GM11168 (cell line): ENCODE results near the gene RPL10A.
"Not testable (repeated sequence)": the region's sequence is repeated elsewhere in the genome, so short reads cannot be mapped to it uniquely, and the experiment has no call there.

Source experiments
- in situ Hi-C: fragments of 300-500 bp; cut with MboI; formaldehyde crosslinking; loops from one replicate; pipeline ENCODE4 v1.12.0; 2022; ENCODE audit warnings: low sequenced_read_pairs; ENCODE audit not compliant: unreplicated experiment

Gene RPL10A

DNA sequence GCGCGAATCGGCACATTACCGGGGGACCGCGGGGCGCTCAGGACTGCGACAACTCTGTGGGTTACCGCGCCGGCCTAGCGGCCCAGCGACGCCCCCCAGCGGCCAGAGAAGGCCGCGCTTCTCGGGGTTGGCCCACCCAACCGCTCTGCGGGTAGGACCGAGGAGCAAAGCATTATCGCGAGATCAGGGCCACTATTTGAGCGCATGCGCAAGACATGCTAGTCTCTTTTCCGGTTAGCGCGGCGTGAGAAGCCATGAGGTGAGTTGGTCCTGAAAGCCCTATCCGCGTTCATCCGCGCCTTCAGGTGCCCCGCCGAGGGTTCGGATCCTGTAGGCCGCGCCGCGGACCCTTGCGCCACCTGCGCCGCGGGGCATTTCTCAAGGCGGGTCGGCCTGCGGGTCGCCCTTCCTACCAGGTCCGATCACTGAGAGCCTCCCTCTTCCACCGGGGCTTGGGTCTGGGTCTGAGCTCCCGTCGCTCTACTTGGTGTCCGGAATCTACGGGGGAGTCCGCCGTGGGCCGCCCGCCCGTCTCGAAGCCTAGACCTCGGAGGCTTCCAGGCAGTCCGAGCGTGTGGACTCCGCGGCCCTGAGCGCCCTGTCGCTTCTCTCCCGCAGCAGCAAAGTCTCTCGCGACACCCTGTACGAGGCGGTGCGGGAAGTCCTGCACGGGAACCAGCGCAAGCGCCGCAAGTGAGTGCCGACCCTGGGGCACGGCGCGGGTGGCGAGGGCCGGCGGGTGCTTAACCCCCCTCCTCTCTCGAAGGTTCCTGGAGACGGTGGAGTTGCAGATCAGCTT is at the start of gene RPL10A:
TSS of gene RPL10A (plus strand) at position 221 of the 799 bp plus-strand sequence. CDS start at position 255, 34 bp downstream.
- in situ Hi-C loops: no loop called here

DNA sequence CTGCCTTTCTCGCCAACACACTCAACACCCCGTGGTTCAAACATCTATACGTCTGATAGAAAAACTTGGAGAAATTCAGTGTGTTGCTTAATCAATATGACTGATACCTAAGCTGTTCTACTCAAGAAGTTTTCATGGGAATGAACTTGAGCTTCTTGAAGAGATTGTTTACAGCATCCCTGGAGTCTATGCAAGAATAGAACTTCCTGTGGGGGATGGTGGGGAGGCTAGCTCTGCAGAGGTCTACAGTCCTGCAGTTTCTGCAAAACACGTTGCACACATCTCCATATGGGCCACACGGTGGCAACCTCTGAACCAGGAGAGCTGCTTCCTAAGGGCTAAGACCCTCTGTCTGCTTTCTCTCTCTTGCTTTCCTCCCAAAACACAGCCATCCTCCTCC is 48.8 kb upstream of the RPL10A start:
- in situ Hi-C loops: no loop called here

DNA sequence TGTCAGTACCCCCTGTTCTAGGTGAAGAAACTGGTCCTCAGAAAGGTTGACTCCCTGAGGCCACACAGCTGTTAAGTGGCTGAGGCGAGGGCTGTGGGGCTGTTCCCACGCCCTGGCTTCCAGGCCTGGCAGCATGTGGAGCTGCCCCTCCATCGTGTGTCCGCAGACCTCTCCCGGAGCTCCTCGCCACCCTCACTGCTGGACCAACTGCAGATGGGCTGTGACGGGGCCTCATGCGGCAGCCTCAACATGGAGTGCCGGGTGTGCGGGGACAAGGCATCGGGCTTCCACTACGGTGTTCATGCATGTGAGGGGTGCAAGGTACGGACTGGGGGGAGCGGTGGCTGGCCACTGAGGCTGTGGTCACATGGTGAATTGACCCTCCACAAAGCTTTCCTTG is 48.2 kb upstream of the RPL10A start:
- in situ Hi-C loops: no loop called here

DNA sequence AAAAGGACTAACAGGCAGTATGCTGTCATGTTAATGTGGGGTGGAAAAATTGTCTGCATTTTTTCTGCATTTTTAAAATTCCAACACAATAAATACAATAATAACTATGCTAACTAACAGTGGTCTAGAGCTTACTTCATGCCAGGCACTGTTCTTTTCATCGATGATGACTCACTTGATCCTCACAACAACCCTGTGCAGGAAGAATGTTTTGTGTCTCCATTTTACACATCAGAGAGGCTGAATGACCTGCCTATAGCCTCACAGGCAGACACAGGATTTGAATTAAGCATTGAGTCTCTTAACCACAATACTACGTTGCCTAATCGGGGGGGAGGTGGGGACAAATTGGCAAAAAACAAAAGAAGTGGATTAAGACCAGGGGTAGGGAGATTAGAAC is 42.9 kb upstream of the RPL10A start:
- in situ Hi-C loops: no loop called here

DNA sequence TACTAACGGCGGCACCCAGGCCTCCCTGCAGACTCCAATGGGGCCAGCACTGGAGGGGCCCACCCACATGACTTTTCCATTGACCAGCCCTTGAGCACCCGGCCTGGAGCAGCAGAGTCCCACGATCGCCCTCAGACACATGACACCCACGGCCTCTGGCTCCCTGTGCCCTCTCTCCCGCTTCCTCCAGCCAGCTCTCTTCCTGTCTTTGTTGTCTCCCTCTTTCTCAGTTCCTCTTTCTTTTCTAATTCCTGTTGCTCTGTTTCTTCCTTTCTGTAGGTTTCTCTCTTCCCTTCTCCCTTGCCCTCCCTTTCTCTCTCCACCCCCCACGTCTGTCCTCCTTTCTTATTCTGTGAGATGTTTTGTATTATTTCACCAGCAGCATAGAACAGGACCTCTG is 42.1 kb upstream of the RPL10A start:
- in situ Hi-C loops: no loop called here

DNA sequence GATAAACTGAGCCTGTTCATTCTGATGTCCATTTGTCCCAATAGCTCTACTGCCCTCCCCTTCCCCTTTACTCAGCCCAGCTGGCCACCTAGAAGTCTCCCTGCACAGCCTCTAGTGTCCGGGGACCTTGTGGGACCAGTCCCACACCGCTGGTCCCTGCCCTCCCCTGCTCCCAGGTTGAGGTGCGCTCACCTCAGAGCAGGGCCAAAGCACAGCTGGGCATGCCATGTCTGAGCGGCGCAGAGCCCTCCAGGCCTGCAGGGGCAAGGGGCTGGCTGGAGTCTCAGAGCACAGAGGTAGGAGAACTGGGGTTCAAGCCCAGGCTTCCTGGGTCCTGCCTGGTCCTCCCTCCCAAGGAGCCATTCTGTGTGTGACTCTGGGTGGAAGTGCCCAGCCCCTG is 40.8 kb upstream of the RPL10A start:
- in situ Hi-C loops: no loop called here

DNA sequence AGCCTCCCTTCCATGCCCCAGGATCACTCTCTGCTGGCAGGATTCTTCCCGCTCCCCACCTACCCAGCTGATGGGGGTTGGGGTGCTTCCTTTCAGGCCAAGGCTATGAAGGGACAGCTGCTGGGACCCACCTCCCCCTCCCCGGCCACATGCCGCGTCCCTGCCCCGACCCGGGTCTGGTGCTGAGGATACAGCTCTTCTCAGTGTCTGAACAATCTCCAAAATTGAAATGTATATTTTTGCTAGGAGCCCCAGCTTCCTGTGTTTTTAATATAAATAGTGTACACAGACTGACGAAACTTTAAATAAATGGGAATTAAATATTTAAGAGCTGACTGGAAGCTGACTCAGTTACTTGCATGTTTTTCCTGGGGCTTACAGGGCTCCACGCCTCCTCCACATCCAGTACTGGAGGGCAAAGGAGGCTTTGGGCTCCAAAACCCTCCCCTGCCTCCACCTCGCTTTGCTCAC is 40.3 kb upstream of the RPL10A start:
- in situ Hi-C loops: no loop called here

DNA sequence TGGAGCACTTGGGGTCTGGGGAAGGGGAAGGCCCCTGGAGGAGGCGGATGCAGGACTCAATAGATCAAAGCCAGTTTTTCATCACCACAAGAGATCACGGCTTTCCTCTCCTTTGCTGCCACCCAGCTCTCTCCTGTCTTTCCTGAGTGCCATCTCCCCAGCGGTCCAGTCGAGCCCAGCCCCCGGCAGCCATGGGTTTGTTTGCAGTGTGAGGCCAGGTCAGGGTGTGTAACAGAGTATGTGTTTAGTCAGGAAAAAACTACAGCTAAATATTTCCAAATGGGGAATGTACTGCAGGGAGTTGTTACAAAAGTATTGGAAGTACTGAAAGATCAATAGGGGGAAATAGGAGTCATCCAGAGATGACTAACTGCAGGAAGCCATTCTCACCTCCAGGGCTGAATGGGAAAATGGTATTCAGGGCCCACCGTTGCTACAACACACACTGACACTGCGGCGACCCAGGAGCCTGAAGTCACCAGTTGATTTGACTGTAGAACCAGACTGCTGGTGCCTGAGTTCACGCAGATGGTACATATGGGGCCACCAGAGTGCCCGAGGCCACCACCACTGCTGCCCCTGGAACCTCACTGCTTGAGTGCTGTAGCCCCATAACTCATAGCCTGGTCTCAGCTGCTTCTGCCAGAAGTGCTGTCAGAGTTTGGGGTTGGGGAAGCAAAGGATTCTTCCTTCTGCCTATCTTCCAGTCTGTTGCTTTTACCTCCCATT is 39.6 kb upstream of the RPL10A start:
- in situ Hi-C loops: no loop called here

DNA sequence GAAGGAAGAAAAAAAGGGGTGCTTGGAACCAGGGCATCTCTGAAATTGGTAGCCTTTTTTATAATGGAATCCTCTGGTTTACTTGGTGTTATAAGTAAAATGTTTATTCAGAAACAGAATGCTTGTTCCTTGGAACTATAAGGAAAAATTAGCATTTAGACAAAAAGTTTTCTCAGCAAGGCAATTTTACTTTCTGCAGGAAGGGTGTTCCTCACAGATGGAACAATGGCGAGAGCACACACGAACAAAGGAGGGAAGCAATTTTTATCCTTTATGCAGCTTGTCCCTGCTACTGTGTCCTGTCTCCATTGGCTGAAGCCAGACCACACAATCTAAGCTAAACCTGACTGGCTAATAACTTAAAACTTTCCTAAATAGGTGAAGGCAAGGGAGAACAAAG is 38.7 kb upstream of the RPL10A start:
- in situ Hi-C loops: no loop called here

DNA sequence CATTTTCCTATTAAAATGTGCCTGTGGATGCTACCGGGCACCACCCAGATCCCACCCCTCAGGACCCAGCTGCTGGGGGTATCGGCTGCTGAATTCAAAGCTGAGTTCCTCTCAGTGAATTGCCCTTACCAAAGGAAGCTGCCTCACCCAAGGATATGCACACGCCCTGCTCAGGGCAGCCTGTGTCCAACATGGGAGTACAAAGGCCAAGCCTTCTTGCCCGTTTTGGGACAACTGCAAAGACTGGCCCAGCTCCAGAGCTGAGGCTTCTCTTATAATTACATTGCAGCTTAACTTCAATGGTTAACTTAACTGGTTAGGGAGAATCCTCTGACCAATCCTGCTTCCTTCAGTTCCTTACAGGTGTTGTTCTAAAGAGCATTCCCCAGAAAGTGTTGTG is 35.9 kb upstream of the RPL10A start:
- in situ Hi-C loops: no loop called here

DNA sequence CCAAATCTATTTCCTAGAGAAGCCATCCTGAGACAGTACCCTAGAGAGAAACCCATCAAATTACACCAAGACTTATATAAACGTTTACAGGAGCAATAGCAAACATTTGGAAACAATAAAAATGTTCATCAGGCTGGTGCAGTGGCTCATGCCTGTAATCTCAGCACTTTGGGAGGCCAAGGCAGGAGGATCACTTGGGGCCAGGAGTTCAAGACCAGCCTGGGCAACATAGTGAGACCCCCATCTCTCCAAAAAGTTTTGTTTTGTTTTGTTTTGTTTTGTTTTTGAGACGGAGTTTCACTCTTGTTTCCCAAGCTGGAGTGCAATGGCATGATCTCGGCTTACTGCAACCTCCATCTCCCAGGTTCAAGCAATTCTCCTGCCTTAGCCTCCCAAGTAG is 35.5 kb upstream of the RPL10A start:
- in situ Hi-C loops: not testable (repeated sequence)

DNA sequence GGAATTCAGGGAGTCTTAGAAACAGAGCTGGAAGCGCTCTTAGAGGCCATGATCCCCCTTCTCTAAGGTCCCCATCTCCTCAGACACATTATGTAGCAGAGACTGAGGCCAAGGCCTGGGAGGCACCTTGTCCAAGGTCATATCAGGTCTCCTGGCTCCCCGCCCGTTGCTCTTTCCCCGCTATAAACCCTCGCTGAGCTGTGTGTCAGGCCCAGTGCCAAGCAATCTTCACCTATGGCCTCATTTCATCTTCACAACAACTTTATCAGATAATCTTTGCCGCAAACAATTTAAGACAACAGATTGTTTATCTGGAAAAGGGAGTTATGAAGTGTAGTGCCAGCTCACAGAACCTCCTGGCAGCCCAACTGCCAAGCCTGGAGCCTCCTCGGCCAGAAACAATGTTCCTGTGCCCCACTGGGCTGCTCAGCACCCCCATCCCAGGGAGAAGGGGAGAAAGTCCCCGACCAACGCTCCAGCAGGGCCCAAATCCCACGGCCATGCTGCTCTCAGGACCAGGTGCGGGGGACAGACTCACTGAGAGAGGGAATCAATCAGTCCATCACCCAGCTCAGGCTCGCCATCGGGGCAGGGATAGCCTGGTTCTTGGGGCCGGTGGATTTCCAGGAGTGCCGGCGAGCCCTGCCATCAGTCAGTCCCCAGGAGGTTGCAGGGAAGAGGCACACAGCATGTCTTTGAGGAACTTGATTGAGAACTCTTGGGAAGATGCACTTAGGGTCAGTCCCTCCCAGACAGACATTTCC is 32.9 kb upstream of the RPL10A start:
- in situ Hi-C loops: no loop called here

DNA sequence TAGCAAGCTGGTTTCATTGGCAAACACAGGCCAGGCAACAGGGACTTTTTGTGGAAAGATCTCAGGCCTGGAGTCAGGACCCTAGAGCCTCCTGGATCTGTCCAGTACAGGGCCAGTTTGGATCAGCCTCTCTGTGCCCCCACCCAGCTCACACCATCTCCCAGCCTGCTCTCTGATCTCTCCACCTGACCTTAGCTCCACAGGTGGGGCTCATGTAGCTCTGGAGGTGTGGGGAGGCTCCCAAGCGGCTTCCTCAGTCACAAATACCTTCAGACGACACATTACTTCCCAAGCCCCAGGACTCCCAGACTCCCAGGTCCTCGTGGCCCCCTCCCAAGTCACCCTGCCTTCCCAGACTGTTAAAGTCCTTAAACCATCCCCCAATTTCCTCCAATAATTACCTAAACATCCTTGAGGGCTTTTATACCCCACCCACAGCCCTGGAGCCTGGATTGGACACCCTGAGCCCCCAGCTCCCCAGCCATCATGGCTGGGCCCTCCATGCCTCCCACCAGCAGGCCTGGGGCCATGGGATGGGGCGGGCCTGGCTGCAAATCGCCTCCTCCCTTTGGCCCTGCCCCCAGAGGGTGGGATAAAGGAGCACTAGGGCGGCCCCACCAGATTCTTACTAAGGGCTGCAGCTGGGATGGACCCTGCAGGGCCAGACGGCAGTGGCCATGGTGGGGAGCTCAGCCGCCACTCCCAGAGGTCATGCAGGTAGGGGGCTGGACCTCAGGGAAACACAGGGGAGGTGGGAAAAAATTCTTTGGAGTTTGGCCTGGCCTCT is 31.9 kb upstream of the RPL10A start:
- in situ Hi-C loops: no loop called here

DNA sequence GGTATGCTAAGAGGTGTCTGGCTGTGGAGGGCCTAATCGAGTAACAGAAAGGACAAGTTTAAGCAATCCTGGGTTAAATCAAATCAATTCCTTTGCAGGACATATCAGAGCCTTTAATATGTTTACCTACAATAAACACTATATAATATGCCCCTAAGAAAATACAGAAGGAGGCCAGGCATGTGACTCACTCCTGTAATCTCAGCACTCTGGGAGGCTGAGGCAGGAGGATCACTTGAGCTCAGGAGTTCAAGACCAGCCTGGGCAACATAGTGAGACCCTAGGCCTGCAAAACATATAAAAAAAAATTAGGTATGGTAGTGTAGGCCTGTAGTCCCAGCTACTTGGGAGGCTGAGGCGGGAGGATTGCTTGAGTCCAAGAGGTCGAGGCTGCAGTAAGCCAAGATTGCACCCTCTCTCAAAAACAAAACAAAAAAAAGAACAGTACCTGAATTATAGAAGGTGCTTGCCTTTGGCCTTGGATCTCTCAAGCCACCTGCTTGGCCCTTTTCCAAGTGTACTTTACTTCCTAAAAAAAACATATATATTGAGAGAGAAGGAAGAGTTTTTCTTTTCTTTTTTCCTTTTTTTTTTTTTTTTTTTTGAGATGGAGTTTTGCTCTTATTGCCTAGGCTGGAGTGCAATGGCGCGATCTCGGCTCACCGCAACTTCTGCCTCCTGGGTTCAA is 29.7 kb upstream of the RPL10A start:
- in situ Hi-C loops: not testable (repeated sequence)

DNA sequence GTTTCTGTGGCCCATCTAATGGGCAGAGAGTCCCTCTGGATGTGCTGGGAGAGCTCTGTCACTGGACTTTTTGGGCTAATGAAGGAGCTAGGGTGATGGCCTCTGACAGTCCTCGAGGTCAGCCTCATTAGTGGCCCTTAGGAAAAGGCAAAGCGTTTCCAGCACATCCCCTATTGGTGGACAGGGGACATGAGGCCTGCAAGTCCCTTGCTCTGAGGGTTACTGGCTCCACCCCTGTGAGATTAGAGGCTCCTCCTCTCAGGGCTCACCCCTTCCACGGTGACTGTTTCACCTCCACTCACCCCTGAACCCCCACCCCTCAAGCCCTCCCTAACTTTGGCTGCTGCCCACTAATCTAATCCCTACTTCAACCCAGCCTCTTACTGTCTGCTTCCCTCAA is 28.9 kb upstream of the RPL10A start:
- in situ Hi-C loops: no loop called here

DNA sequence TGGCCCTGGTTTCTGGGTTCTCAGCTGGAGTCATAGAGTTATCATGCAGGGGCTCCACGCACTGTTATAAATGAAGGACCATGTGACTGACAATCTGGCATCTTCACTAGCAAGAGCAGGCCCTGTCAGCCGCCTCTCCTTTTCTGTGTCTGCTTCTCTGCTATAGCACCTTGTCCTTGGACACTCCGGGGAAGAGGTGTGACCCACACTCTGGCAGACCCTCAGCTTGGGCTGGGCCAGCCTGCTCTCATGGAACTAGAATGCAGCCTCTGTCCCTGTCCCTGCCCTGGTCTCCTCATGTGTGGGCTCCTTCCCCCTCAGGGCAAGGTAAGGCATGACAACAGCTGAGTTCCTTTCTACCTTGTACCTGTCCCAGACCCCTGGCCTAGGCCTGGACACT is 27.0 kb upstream of the RPL10A start:
- in situ Hi-C loops: no loop called here

DNA sequence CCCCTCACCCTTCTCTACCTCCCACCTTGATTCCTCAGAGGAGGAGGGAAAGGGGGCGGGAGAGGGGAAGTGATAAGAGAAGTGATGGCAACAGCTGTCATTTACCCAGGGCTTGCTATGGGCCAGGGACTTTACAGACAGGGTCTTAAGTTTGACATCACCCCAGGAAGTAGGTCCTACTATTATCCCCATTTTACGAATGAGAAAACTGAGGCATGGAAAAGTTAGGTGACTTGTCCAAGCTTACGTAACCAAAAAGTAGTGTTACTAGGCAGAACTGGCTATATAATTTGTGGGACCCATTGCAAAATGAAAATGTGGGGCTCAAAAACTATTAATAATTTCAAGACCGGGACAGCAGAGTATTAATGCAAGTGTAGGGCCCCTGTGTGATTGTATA is 26.6 kb upstream of the RPL10A start:
- in situ Hi-C loops: no loop called here

DNA sequence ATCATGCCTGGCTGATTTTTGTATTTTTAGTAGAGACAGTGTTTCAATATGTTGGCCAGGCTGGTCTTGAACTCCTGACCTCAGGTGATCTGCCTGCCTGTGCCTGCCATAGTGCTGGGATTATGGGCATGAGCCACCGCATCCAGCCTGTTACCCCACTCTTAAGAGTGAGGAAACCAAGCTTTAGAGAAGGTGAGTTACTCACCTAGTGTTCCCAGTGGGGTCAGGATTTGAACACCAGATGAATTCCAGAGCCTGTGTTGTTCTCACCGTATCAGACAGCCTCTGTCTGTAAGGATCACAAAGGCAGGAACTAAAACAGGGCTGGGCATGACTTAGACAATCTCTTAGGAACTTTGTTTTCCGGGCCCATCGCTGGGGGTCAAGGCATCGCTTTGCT is 25.5 kb upstream of the RPL10A start:
- in situ Hi-C loops: no loop called here

DNA sequence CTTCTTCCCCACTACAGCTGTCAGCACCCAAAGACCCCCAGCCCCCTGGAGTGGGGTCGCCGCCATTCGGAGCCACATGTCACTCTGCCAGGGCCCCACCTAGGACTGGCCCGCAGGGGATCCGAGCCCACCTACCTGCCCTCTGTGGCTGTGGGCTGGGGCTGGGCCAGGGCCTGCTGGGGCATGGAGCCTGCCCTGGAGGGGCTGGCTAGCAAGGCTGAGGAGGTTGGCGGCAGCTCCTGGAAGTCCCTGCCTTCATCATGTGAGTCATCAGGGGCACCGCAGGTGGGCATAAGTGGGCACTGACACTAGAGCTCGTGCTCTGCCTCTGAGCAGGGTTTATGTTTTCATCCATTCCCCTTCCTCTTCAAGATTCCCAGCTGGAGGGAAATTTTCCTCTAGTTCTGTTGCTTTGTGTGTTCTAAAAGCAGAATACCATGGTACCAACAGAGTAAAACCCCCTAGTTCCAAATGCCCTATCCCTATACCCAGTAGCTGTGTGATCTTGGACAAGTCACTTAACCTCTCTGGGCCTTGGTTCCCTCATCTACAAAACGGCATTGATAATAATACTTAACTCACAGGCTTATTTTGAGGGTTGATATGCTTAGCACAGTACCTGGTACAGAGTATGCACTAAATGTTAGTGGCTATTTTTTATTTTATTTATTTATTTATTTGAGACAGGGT is 24.7 kb upstream of the RPL10A start:
- in situ Hi-C loops: no loop called here
